BE2C (cell line): Measurements from ENCODE around the gene ITGA5.

Experiments used
- DNase-seq: peaks from one replicate; pipeline ENCODE4 v3.0.0-alpha.2; 2020
- H3K27me3 ChIP-seq: fragments of 250-450 bp; sonication (Bioruptor Pico); 2 replicates; pipeline ENCODE4 v1.5.1; 2020; ENCODE audit warnings: mild to moderate bottlenecking
- H3K36me3 ChIP-seq: fragments of 250-450 bp; sonication (Bioruptor Pico); 2 replicates; pipeline ENCODE4 v1.5.1; 2020; ENCODE audit warnings: mild to moderate bottlenecking
- H3K4me1 ChIP-seq: fragments of 250-450 bp; sonication (Bioruptor Pico); 2 replicates; pipeline ENCODE4 v1.5.1; 2020
- H3K4me3 ChIP-seq: 2 replicates; pipeline ENCODE4 v1.5.1; 2011; ENCODE audit warnings: low read depth, low read length
- H3K9me3 ChIP-seq: fragments of 250-450 bp; sonication (Bioruptor Pico); 2 replicates; pipeline ENCODE4 v1.5.1; 2020
- TF ChIP-seq, protein P1 (sequence below): IDR thresholded peaks from 2 replicates; pipeline ENCODE4 v1.5.1; 2012; ENCODE audit warnings: mild to moderate bottlenecking, low read depth, low read length

Gene ITGA5

DNA sequence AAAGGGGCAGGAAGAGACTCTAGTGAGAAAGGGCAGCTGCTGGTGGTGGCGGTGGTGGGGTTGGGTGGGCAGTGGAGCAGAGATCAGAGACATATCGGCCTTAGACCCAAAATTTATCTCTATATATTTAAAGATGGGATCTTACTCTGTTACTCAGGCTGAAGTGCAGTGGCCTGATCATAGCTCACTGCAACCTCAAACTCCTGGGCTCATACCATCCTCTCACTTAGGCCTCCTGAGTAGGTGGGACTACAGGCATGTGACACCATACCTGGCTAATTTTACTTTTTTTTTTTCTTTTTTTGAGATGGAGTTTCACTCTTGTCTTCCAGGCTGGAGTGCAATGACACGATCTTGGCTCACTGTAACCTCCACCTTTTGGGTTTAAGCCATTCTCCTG lies 18.6 kb upstream of the ITGA5 start:
- no peak for DNase-seq
- TF ChIP-seq, protein P1, sequence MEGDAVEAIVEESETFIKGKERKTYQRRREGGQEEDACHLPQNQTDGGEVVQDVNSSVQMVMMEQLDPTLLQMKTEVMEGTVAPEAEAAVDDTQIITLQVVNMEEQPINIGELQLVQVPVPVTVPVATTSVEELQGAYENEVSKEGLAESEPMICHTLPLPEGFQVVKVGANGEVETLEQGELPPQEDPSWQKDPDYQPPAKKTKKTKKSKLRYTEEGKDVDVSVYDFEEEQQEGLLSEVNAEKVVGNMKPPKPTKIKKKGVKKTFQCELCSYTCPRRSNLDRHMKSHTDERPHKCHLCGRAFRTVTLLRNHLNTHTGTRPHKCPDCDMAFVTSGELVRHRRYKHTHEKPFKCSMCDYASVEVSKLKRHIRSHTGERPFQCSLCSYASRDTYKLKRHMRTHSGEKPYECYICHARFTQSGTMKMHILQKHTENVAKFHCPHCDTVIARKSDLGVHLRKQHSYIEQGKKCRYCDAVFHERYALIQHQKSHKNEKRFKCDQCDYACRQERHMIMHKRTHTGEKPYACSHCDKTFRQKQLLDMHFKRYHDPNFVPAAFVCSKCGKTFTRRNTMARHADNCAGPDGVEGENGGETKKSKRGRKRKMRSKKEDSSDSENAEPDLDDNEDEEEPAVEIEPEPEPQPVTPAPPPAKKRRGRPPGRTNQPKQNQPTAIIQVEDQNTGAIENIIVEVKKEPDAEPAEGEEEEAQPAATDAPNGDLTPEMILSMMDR = no peak
- Histone ChIP-seq H3K4me1 (no peaks in the 10 kb centered on the region), H3K27me3 (peaks cover 34% of the 10 kb centered on the region), H3K36me3 (no peaks in the 10 kb centered on the region), H3K9me3 (no peaks in the 10 kb centered on the region), H3K4me3 (no peak overlapping the region)

DNA sequence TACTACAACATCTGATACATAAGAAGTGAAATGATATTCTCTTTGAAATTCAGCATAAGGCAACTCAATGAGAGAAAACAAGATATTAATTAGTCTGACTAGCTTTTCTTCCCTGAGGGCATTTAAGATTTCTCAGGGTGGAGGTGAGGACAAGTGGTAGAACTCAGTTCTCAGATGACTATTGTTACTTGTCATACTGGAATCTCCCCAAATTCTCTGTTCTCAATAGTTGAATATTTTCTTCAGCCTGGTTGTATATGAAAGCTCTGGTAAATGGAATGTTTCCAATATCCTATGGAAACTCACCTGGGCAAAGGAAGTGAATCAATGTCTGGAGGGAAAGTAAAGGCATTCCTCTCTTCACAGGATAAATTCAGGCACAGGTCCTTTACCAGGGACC lies 18.2 kb upstream of the ITGA5 start:
- H3K36me3 ChIP-seq = no peaks in the 10 kb centered on the region
- no peaks in the 10 kb centered on the region for H3K9me3 ChIP-seq
- no peaks in the 10 kb centered on the region for H3K4me1 ChIP-seq
- TF ChIP-seq, protein P1 = no peak
- H3K27me3 ChIP-seq = peaks cover 34% of the 10 kb centered on the region
- no peak overlapping the region for H3K4me3 ChIP-seq
- no peak for DNase-seq

DNA sequence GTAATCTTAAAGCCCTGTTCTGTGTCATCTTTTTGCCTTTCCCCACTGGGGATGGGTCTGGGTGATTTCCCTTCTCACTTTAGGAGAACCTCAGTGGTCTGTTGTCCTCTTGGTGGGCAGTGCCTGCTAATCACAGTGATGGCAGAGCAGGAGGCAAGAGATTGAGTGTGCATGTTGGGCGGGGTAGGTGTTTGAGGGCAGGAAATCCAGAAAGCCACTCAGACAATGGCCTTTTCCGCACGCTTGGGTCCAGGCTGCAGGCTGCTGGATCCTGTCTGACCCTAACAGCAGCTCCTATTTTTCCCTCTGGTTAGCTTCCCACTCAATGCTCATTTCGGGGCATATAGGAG lies 13.7 kb upstream of the ITGA5 start:
- TF ChIP-seq, protein P1 = no peak
- Histone ChIP-seq H3K9me3 (no peaks in the 10 kb centered on the region), H3K36me3 (no peaks in the 10 kb centered on the region), H3K4me3 (no peak overlapping the region), H3K4me1 (no peaks in the 10 kb centered on the region), H3K27me3 (peaks cover 43% of the 10 kb centered on the region)
- DNase-seq = no peak

DNA sequence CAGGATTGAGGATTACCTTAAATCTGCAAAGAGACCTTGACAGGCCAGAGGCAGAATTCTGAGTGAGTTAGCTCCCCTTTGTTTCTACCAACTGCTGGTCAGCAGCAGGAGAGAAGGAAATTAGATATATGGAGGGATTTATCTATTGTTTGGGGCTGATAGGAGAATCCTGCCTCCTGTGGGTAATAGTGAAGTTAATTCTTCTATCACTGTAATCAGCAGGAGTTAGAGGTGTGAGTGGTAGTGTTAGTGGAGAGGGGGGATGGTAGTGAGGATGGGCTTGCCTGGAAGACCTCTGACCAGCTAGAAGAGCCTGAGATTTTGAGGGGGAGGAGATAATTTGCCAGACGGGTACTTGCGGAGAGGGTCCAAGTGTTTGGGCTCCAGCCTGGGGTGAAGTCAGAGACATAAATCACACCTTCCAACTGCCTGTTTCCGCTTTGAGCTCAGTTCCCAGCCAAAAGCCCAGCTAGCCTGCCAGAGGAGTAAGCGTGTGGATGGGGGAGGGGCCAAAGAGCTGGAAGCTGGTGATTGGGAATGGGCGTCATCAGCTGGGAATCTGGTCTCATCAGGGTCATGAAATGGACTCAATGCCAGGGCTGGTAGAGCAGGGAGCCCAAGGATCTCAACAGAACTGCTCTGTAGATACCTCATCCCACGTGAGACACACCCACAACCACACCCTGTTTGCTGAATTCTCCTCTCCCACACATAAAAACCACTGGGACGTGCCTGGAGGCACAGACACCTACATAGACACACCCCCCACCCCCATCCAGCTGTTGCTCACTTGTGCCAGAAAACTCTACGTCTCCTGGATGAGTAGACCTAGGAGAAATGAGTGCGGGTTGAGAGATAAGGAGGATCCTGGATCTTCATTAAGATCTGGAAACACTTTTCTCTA lies 13.1 kb upstream of the ITGA5 start:
- Histone ChIP-seq H3K36me3 (no peaks in the 10 kb centered on the region), H3K27me3 (peaks cover 49% of the 10 kb centered on the region), H3K9me3 (no peaks in the 10 kb centered on the region), H3K4me3 (no peak overlapping the region), H3K4me1 (no peaks in the 10 kb centered on the region)
- no peak for DNase-seq
- TF ChIP-seq, protein P1 = no peak

DNA sequence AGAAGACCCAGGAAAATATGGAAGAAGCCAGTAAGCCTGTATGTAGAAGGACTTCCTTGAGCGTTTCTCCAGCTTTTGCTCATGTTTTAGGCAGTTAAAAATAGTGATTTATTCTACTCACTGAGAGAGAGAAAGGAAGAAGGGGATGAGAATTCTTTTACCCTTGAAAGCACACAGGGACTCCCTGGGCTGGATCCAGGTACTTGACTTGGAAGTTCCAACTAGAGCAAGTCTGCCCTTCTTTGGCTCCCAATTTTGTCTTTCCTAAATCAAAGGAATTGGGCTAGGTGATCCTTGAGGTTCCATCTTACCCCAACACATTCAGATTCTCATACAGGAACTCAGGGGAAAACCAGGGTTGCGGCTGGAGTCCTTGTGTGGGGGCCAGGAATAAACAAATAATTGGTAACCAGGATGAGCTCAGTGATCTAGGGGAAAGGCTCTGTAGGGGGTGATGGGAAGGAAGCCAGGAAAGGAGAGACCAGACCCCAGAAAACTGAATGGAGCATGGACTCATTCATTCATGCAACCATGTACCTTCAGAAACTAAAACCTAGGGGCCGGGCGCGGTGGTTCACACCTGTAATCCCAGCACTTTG lies 11.5 kb upstream of the ITGA5 start:
- Histone ChIP-seq H3K9me3 (no peaks in the 10 kb centered on the region), H3K4me1 (no peaks in the 10 kb centered on the region), H3K27me3 (peaks cover 65% of the 10 kb centered on the region), H3K4me3 (no peak overlapping the region), H3K36me3 (no peaks in the 10 kb centered on the region)
- TF ChIP-seq, protein P1 = no peak
- DNase-seq = no peak

DNA sequence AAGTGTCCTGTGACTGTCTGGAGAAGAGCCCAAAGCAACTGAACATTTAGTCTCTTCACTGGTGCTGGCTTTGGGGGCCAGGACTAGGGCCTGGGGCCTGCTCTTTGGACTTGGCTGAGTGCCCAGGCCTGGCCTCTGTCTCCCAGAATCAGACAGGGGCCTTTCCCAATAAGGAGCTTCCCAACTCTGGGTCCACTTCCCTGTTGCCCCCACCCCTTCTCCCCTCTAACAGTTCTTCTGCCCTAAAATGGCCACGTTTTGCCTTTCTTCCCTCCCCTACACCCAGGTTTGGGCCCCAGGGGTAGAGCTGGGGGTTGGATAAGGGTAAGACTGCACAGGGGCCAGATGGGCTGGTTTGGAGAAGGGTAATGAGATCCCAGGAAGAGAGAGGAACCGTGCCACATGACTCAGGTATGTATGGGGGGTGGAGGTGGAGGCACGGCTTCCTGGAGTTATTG lies 10.0 kb upstream of the ITGA5 start:
- DNase-seq = no peak
- Histone ChIP-seq H3K27me3 (peaks cover 79% of the 10 kb centered on the region), H3K9me3 (no peaks in the 10 kb centered on the region)

More for the DNA sequence above, 10.0 kb upstream of the ITGA5 start:
- Histone ChIP-seq H3K4me1 (no peaks in the 10 kb centered on the region), H3K36me3 (no peaks in the 10 kb centered on the region), H3K4me3 (no peak overlapping the region)
- TF ChIP-seq, protein P1 = no peak
